ENCODE results near the gene LHFPL5.

- TF ChIP-seq CTCF (IDR thresholded peaks at IDR 0.05), result no peak
- no peak for TF ChIP-seq POLR2A (IDR thresholded peaks at IDR 0.05)
Measured at GRCh38 chr6:35777356-35778102, 27.6 kb upstream of the LHFPL5 start.

All from body of pancreas (tissue), 4 donors.